H1 (cell line): ENCODE data around the gene DRC1. TPM values are rescaled to one million over a fixed set of nuclear protein-coding genes. Genes with fewer than 3 reads are reported as not detected.

Experiments used
- CTCF ChIA-PET: fragments of 300-600 bp; sonication (Branson Sonifier 250); formaldehyde crosslinking; loops from one replicate; lab custom pipeline; 2021; ENCODE audit not compliant: partially characterized antibody; lab: Charles Lee
- POLR2A ChIA-PET: fragments of 300-600 bp; sonication (Branson Sonifier 250); formaldehyde crosslinking; loops from one replicate; lab custom pipeline; 2021; ENCODE audit warnings: inconsistent platforms; ENCODE audit not compliant: partially characterized antibody; lab: Charles Lee
- DNase-seq, 2 experiments: peaks; one replicate each; pipeline versions ENCODE4 v3.0.0 to v3.0.0-alpha.2; 2010 to 2022; ENCODE audit warnings: low spot score in 2 of 2, low read depth in 1 of 2, mixed read lengths in 1 of 2
- FAIRE-seq: peaks from 2 replicates; lab custom pipeline; 2011; peaks lifted over from hg19 to GRCh38; lab: Jason Lieb, UNC
- H2AFZ ChIP-seq: 2 replicates; pipeline ENCODE4 v1.8.1; 2012; ENCODE audit warnings: low read length, inconsistent platforms
- H2AK5ac ChIP-seq: 2 replicates; pipeline ENCODE4 v1.6.1; 2013; ENCODE audit warnings: low read depth, low read length
- H2BK120ac ChIP-seq: replicated peaks from 2 replicates; pipeline ENCODE3; 2013; ENCODE audit warnings: low read depth, low read length, inconsistent platforms
- H2BK12ac ChIP-seq: 2 replicates; pipeline ENCODE4 v1.6.1; 2013; ENCODE audit warnings: low read depth, low read length
- H2BK15ac ChIP-seq: 2 replicates; pipeline ENCODE4 v1.6.1; 2013; ENCODE audit warnings: low read length
- H2BK20ac ChIP-seq: 2 replicates; pipeline ENCODE4 v1.6.1; 2013; ENCODE audit warnings: low read length
- H2BK5ac ChIP-seq: 2 replicates; pipeline ENCODE4 v1.6.1; 2013; ENCODE audit warnings: low read depth, low read length
- H3K14ac ChIP-seq: 2 replicates; pipeline ENCODE4 v1.6.1; 2013; ENCODE audit warnings: inconsistent platforms; ENCODE audit not compliant: insufficient read length
- H3K18ac ChIP-seq: 2 replicates; pipeline ENCODE4 v1.6.1; 2013; ENCODE audit warnings: low read length; ENCODE audit errors: extremely low read depth
- H3K23ac ChIP-seq: 2 replicates; pipeline ENCODE4 v1.6.1; 2013; ENCODE audit warnings: inconsistent platforms; ENCODE audit not compliant: insufficient read length
- H3K23me2 ChIP-seq: 2 replicates; pipeline ENCODE4 v1.6.1; 2013; ENCODE audit warnings: low read depth, low read length
- H3K27ac ChIP-seq: 2 replicates; pipeline ENCODE4 v1.6.1; 2011; ENCODE audit warnings: low read depth, low read length, inconsistent platforms
- H3K27me3 ChIP-seq, 4 experiments: replicated peaks in 1 of 4; 1 replicate in 1 of 4; 2 replicates in 3 of 4; pipeline versions ENCODE4 v1.6.1 to v1.8.1; 2011 to 2013; ENCODE audit warnings: low read length in 3 of 4, mild to moderate bottlenecking in 3 of 4, inconsistent platforms in 2 of 4, mixed read lengths in 2 of 4, moderate library complexity in 1 of 4; ENCODE audit not compliant: control insufficient read depth in 3 of 4, insufficient read depth in 3 of 4; ENCODE audit errors: extremely low read depth in 1 of 4
- H3K36me3 ChIP-seq, 4 experiments: 2 replicates each; pipeline versions ENCODE4 v1.6.1 to v1.8.1; 2011 to 2013; ENCODE audit warnings: mild to moderate bottlenecking in 4 of 4, low read length in 3 of 4, moderate library complexity in 2 of 4, control low read depth in 1 of 4, inconsistent platforms in 1 of 4; ENCODE audit not compliant: insufficient read depth in 4 of 4, control insufficient read depth in 2 of 4
- H3K4ac ChIP-seq: replicated peaks from 2 replicates; pipeline ENCODE3; 2013; ENCODE audit warnings: low read length, low read depth, mixed read lengths, inconsistent platforms; ENCODE audit not compliant: insufficient read length
- H3K4me1 ChIP-seq, 4 experiments: replicated peaks in 1 of 4; 1 replicate in 1 of 4; 2 replicates in 3 of 4; pipeline versions ENCODE4 v1.6.1 to v1.8.1; 2011 to 2013; ENCODE audit warnings: low read length in 3 of 4, inconsistent platforms in 2 of 4, mixed read lengths in 1 of 4; ENCODE audit not compliant: insufficient read depth in 4 of 4, control insufficient read depth in 3 of 4
- H3K4me2 ChIP-seq, 2 experiments: 2 replicates each; pipeline versions ENCODE4 v1.6.1 to v1.8.1; 2011 to 2013; ENCODE audit warnings: low read depth in 2 of 2, low read length in 2 of 2, control low read depth in 1 of 2, inconsistent platforms in 1 of 2, mild to moderate bottlenecking in 1 of 2; ENCODE audit not compliant: insufficient read depth in 1 of 2
- H3K4me3 ChIP-seq, 4 experiments: fragments of 200-600, 300-600 bp in 1 of 4; sonication (generic), shearing (Covaris generic), sonication (Bioruptor Twin) in 1 of 4; 2 replicates each; pipeline versions ENCODE4 v1.5.1 to v1.8.1; 2011 to 2016; ENCODE audit warnings: low read length in 4 of 4, low read depth in 3 of 4, control low read depth in 2 of 4, inconsistent platforms in 2 of 4, mild to moderate bottlenecking in 2 of 4, mixed read lengths in 1 of 4, moderate library complexity in 1 of 4; ENCODE audit not compliant: insufficient read depth in 2 of 4; ENCODE audit errors: extremely low read depth in 1 of 4
- H3K56ac ChIP-seq: replicated peaks from 2 replicates; pipeline ENCODE3; 2013; ENCODE audit warnings: low read depth, mild to moderate bottlenecking, mixed read lengths, low read length, inconsistent platforms; ENCODE audit not compliant: insufficient read length
- H3K79me1 ChIP-seq: 2 replicates; pipeline ENCODE4 v1.6.1; 2013; ENCODE audit warnings: low read depth, low read length, control low read depth
- H3K79me2 ChIP-seq, 2 experiments: 2 replicates each; pipeline versions ENCODE4 v1.6.1 to v1.8.1; 2012 to 2013; ENCODE audit warnings: low read length in 2 of 2, mild to moderate bottlenecking in 2 of 2, inconsistent platforms in 1 of 2; ENCODE audit not compliant: insufficient read depth in 2 of 2, control insufficient read depth in 1 of 2
- H3K9ac ChIP-seq, 4 experiments: replicated peaks in 1 of 4; 1 replicate in 1 of 4; 2 replicates in 3 of 4; pipeline versions ENCODE4 v1.6.1 to v1.8.1; 2011 to 2013; ENCODE audit warnings: low read depth in 3 of 4, low read length in 3 of 4, control low read depth in 2 of 4, mild to moderate bottlenecking in 2 of 4, moderate library complexity in 2 of 4, inconsistent platforms in 1 of 4; ENCODE audit errors: extremely low read depth in 1 of 4
- H3K9me3 ChIP-seq, 2 experiments: 2 replicates each; pipeline versions ENCODE4 v1.6.1 to v1.8.1; 2012 to 2013; ENCODE audit warnings: mild to moderate bottlenecking in 2 of 2, moderate library complexity in 2 of 2, control low read depth in 1 of 2, inconsistent platforms in 1 of 2, low read depth in 1 of 2, low read length in 1 of 2, mixed read lengths in 1 of 2; ENCODE audit not compliant: insufficient read depth in 2 of 2
- H4K20me1 ChIP-seq, 2 experiments: replicated peaks in 1 of 2; 2 replicates each; pipeline versions ENCODE3 to v1.8.1; 2011 to 2013; ENCODE audit warnings: inconsistent platforms in 2 of 2, low read length in 2 of 2, mild to moderate bottlenecking in 1 of 2; ENCODE audit not compliant: insufficient read depth in 2 of 2, control insufficient read depth in 1 of 2
- H4K5ac ChIP-seq: 2 replicates; pipeline ENCODE4 v1.6.1; 2013; ENCODE audit warnings: low read length, low read depth, mixed read lengths, inconsistent platforms; ENCODE audit not compliant: insufficient read length
- H4K8ac ChIP-seq: 2 replicates; pipeline ENCODE4 v1.8.0; 2013; ENCODE audit warnings: mild to moderate bottlenecking, moderate library complexity, low read length, inconsistent platforms; ENCODE audit not compliant: insufficient read depth; ENCODE audit errors: extremely low read depth
- H4K91ac ChIP-seq: replicated peaks from 2 replicates; pipeline ENCODE3; 2013; ENCODE audit warnings: low read length, mixed read lengths, inconsistent platforms; ENCODE audit not compliant: insufficient read length
- ATF2 ChIP-seq: IDR thresholded peaks from 2 replicates; pipeline ENCODE4 v1.6.1; 2012; ENCODE audit warnings: low read length, inconsistent platforms
- HDAC6 ChIP-seq: IDR thresholded peaks from one replicate; pipeline ENCODE4 v1.7.1; 2012; ENCODE audit warnings: low read depth, mild to moderate bottlenecking, inconsistent platforms, low read length, moderate library complexity
- POU5F1 ChIP-seq: IDR thresholded peaks from 2 replicates; pipeline ENCODE4 v1.6.1; 2011; ENCODE audit warnings: low read depth, mild to moderate bottlenecking, low read length, moderate library complexity
- RNF2 ChIP-seq: fragments of 200-900, 300-1000 bp; sonication (generic); IDR thresholded peaks from 2 replicates; pipeline ENCODE4 v1.7.1; 2016; ENCODE audit warnings: borderline replicate concordance, low read depth, mild to moderate bottlenecking, antibody characterized with exemption, low read length; ENCODE audit not compliant: poor library complexity, severe bottlenecking; ENCODE audit errors: missing control alignments
- SP1 ChIP-seq: IDR thresholded peaks from 2 replicates; pipeline ENCODE4 v1.6.1; 2011; ENCODE audit warnings: low read depth, low read length
- WGBS, 2 experiments: shearing (Covaris generic) in 1 of 2; methylation state at CpG; one replicate each; pipeline versions ENCODE4 v1.1.6 to v1.1.7; 2013 to 2015; ENCODE audit warnings: low lambda C conversion rate in 2 of 2, mixed read lengths in 2 of 2, inconsistent platforms in 1 of 2, low coverage in 1 of 2, missing lambda C conversion rate in 1 of 2; ENCODE audit not compliant: insufficient replicate concordance in 2 of 2, insufficient coverage in 1 of 2, insufficient read length in 1 of 2; ENCODE audit errors: extremely low coverage in 1 of 2, missing lambda C conversion rate in 1 of 2; 5-methylcytosine and 5-hydroxymethylcytosine counted together
- polyA plus RNA-seq, 7 experiments: library from polyadenylated mRNA; depleted of rRNA in 3 of 7; stranded (reverse) in 5 of 7; unstranded in 2 of 7; fragments of >200 nt in 5 of 7; fragments of 200-250 nt in 2 of 7; gene quantifications; 1 replicate in 5 of 7; 2 replicates in 1 of 7; 4 replicates in 1 of 7; pipeline versions ENCODE4 v1.2.1 to v1.2.3, GENCODE V29; 2011 to 2013; ENCODE audit warnings: missing spikeins in 2 of 7, mixed read lengths in 2 of 7
- total RNA-seq: library from RNA; stranded (reverse); fragmentation: NEBNext Ultra II Directional; extraction: Animal tissue kit (Norgen Biotek cat#: 25700); gene quantifications from 2 replicates; pipeline ENCODE4 v1.2.1, GENCODE V29; 2021

DRC1 gene
- total and polyA plus RNA-seq, 2 of the 8 experiments (the other 6 are each of a cell fraction or from before 2014, with no cell fraction given) = 0.08 TPM; not detected in 1

GRCh38 chr2:26471766-26472706 is 70.3 kb downstream of the DRC1 start:
- H3K79me1 ChIP-seq = no peaks in the 10 kb centered on the region
- H2AFZ ChIP-seq = no peak overlapping the region
- H3K79me2 ChIP-seq = no peaks in the 10 kb centered on the region
- no peak for TF ChIP-seq SP1
- no peak for TF ChIP-seq RNF2
- no peak for TF ChIP-seq ATF2
- TF ChIP-seq HDAC6 = no peak
- no peak for TF ChIP-seq POU5F1
- TF ChIP-seq, all 59 proteins: peak for 0
- Histone ChIP-seq H2AK5ac (no peak overlapping the region), H3K14ac (no peak overlapping the region), H3K4me2 (no peak overlapping the region), H3K23ac (no peak overlapping the region), H2BK15ac (no peak overlapping the region), H3K18ac (no peak overlapping the region), H3K4me1 (peaks cover 0 to 3% (median under 1%) of the 10 kb centered on the region in 4 experiments; a peak in 3 of 7 replicates), H3K9ac (no peak overlapping the region; a peak in 1 of 7 replicates), H2BK5ac (no peak overlapping the region; the same call in 1 of the 2 replicates), H3K23me2 (peaks cover 6% of the 10 kb centered on the region; the same call in 1 of the 2 replicates), H3K27me3 (peaks cover 0 to 3% (median 0%) of the 10 kb centered on the region in 4 experiments; a peak in 1 of 7 replicates), H4K5ac (no peak overlapping the region), H2BK20ac (no peak overlapping the region), H4K91ac (peak overlapping the region; percentile 62), H4K20me1 (peaks cover 0 to 6% of the 10 kb centered on the region in 2 experiments), H2BK12ac (no peak overlapping the region), H4K8ac (peak overlapping the region; percentile 60), H2BK120ac (no peak overlapping the region), H3K4ac (no peak overlapping the region), H3K56ac (no peak overlapping the region), H3K36me3 (no peaks in the 10 kb centered on the region), H3K9me3 (no peaks in the 10 kb centered on the region; a peak in 1 of 4 replicates), H3K4me3 (no peak overlapping the region), H3K27ac (no peak overlapping the region)
- WGBS, 2 experiments = 88% methylated on average over 25 of the region's 25 CpGs; no CpG with 5 or more reads in 1 of the 2 experiments
- ChIA-PET POLR2A (interaction anchor here (1.1 kb wide), 1 partner anchor 8 kb away, joined by 4 read pairs; no protein-coding TSS in a partner anchor), CTCF (interaction anchor here (0.6 to 8.2 kb wide), 28 partner anchors 10 to 842 kb away, joined by 3 to 68 read pairs (median 4); no protein-coding TSS in a partner anchor)
- DNase-seq (no peak), FAIRE-seq (peak; percentile 28)
